Left forelimb (tissue), 1 donor: Measurements from ENCODE around the gene OR10A6.

Source experiments
- DNase-seq: peaks from one replicate; pipeline ENCODE4 v3.0.0-alpha.2; 2018; ENCODE audit warnings: low spot score

OR10A6 gene

GRCh38 chr11:7931168-7931567 is at the start of gene OR10A6:
Gene OR10A6 (minus strand): TSS chr11:7931268. CDS start chr11:7928662, 2,606 bp downstream.
- no peak for DNase-seq

GRCh38 chr11:7977232-7977917 is 46.3 kb upstream of the OR10A6 start:
- DNase-seq, result no peak

- DNase-seq, result no peak
Observed at GRCh38 chr11:7974668-7975067, 43.6 kb upstream of the OR10A6 start.

- no peak for DNase-seq
Observed at GRCh38 chr11:7973011-7973410, 41.9 kb upstream of the OR10A6 start.

- DNase-seq, result no peak
Observed at GRCh38 chr11:7971846-7972245, 40.8 kb upstream of the OR10A6 start.

GRCh38 chr11:7969756-7970646 is 38.9 kb upstream of the OR10A6 start:
- no peak for DNase-seq

- DNase-seq, result no peak
Observed at GRCh38 chr11:7968686-7969085, 37.6 kb upstream of the OR10A6 start.

- no peak for DNase-seq
Observed at GRCh38 chr11:7967826-7968225, 36.8 kb upstream of the OR10A6 start.

GRCh38 chr11:7967097-7967496 is 36.0 kb upstream of the OR10A6 start:
- no peak for DNase-seq

GRCh38 chr11:7965386-7965785 is 34.3 kb upstream of the OR10A6 start, which contains the start of gene NLRP10:
Gene NLRP10 (minus strand): TSS chr11:7965447. CDS start chr11:7963495, 1,952 bp downstream.
- DNase-seq, result no peak

- no peak for DNase-seq
Observed at GRCh38 chr11:7964873-7965272, 33.8 kb upstream of the OR10A6 start.

- no peak for DNase-seq
Observed at GRCh38 chr11:7964261-7964660, 33.2 kb upstream of the OR10A6 start.

- no peak for DNase-seq
Observed at GRCh38 chr11:7955191-7955590, 24.1 kb upstream of the OR10A6 start.

GRCh38 chr11:7949934-7950333 is 18.9 kb upstream of the OR10A6 start:
- no peak for DNase-seq

GRCh38 chr11:7944123-7944522 is 13.1 kb upstream of the OR10A6 start:
- no peak for DNase-seq

- no peak for DNase-seq
Observed at GRCh38 chr11:7941608-7942007, 10.5 kb upstream of the OR10A6 start, which contains the start of gene OR10A3. Gene OR10A3 (minus strand): TSS chr11:7941708. CDS start chr11:7939520, 2,188 bp downstream.

GRCh38 chr11:7941146-7941545 is 10.1 kb upstream of the OR10A6 start:
- no peak for DNase-seq

- no peak for DNase-seq
Observed at GRCh38 chr11:7936615-7937014, 5.5 kb upstream of the OR10A6 start.

- no peak for DNase-seq
Observed at GRCh38 chr11:7927635-7928034, 3.4 kb downstream of the OR10A6 start.

GRCh38 chr11:7924536-7924935 is 6.5 kb downstream of the OR10A6 start:
- no peak for DNase-seq

- no peak for DNase-seq
Observed at GRCh38 chr11:7918141-7918540, 12.9 kb downstream of the OR10A6 start.

GRCh38 chr11:7911011-7911410 is 20.1 kb downstream of the OR10A6 start:
- no peak for DNase-seq

- no peak for DNase-seq
Observed at GRCh38 chr11:7910286-7910788, 20.7 kb downstream of the OR10A6 start.
